GOT3 (cell line): ENCODE results near the gene OTUD1.

Source experiments
- DNase-seq: peaks from one replicate; lab custom pipeline; 2025; ENCODE audit warnings: mixed read lengths; lab: John Stamatoyannopoulos, UW

The OTUD1 gene

GRCh38 chr10:23467548-23467947 lies 28.7 kb downstream of the OTUD1 start:
- no peak for DNase-seq

DNA sequence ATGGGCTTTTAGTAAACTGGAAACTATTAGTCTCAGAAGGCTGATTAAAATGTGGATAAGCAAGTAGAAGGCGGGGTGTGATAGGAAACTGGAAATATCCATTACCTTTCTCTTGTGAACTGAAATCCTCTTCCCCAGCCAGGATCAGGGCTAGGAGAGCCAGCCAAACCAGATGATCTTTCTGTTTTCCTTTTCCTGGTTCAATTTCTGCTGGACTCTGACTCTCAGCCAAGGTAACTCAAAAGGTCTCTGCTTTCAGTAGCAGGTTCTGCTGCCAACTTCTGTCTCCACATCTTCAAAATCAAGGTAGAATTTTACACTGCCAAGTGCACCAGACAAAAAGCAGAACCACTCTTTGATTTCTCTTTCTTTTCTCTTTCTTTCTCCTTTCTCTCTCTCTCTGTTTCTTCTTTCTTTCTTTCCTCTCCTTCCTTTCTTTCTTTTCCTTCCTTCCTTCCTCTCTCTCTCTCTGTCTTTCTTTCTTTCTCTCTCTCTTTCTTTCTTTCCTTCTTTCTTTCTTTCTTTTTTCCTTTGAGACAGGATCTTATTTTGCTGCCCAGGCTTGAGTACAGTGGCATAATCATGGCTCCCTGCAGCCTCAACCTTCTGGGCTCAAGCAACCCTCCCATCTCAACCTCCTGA lies 30.8 kb downstream of the OTUD1 start:
- DNase-seq, result no peak

GRCh38 chr10:23472181-23472580 lies 33.3 kb downstream of the OTUD1 start:
- DNase-seq, result no peak

GRCh38 chr10:23474081-23474480 lies 35.2 kb downstream of the OTUD1 start:
- no peak for DNase-seq

- no peak for DNase-seq
Measured at GRCh38 chr10:23474626-23475025, 35.8 kb downstream of the OTUD1 start.

DNA sequence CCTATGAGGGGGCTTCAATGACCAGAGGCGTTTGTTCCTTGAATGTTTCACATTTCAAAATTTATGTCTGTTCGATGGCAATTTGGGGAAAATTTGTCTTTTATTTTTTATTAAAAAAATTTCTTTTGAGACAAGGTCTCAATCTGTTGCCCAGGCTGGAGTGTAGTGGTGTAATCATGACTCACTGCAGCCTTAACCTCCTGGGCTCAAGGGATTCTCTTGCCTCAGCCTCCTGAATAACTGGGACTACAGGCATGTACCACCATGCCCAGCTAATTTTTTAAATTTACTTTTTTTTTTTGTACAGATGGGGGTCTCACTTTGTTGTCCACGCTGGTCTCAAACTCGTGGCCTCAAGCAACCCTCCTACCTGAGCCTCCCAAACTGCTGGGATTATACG lies 39.7 kb downstream of the OTUD1 start:
- DNase-seq, result no peak

DNA sequence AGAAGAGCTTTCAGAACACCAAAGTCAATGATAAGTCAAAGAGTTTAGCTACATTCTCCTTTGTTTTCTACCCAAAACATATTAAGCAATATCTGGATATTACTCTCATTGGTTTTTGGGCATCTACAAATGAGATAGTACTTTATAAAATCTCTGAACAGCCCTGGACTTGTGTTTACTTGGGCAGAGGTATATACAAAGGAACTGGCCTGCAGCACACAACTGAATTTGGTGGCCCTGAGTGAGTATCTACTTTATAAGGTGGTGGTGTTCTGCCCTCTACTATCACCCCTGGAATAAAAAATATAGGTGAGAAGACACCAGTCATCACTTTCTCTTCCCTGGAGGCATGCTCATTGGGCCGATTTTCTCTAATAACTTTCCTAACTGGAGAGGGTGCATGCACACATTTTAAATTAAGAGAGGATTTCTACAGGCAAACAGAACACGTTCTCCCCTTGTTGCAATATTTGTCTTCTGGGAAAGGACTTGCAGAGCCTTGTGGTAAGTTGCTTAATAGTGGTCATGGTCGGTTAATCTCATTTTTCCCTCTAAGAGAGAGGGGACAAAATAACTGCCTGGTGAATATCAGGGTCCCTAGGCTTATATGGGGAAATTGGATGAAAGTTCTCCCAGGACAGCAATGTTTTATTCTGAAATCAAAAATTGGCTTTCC lies 41.1 kb downstream of the OTUD1 start:
- DNase-seq, result no peak

DNA sequence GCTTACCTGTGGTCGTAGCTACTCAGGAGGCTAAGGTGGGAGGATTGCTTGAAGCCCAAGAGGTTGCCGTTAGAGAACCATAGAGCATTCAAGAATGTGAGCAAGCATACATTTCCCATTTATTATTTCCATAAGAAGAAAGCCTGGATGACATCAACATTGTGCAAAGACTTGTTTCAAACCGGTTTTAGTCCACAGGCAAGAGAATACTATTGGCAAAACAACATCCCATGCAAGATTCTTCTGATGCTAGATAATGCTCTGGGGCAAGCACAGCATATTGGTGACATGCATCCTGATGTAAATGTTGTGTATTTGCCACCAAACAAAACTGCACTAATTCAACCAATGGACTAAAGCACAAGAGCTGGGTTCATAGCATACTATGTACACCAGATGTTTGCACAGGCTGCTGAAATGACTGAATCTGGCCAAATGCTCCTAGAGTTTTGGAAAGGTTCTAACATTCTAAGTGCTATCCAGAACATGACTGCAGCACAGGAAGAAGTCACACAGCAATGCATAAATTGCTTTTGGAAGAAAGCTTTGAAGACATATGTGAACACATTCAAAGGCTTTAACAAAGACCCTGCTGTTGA lies 42.6 kb downstream of the OTUD1 start:
- DNase-seq, result no peak

DNA sequence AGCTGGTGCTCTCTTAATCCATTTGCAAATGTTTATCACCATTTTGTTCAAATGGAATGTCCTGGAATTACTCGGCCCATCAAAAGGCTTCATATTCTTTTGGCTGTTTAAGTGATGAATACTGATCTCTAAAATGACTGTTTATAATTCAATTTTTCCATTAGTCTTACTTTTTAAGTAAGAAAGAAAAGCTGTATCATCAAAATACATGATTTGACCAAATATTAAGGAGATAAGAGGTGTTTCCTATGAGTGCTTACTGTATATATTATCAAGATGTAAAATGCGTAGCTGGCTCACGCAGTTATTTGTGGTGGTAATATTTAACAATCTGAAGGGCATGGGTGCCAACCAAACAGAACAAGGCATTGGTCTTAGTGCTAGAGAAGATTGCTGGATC lies 51.2 kb downstream of the OTUD1 start:
- no peak for DNase-seq
